ENCODE results near the gene PDPR. TPM values are rescaled to one million over a fixed set of nuclear protein-coding genes. Genes with fewer than 3 reads are reported as not detected.
"Not testable (repeated sequence)": the region's sequence is repeated elsewhere in the genome, so short reads cannot be mapped to it uniquely, and the experiment has no call there.

The PDPR gene
- total RNA-seq (2021; fragmentation: NEBNext Ultra II Directional; extraction: Animal tissue kit (Norgen Biotek cat#: 25700)) (42.0 and 43.1 TPM in 2 replicates), polyA plus RNA-seq (2011; rRNA removed) (40.2 and 56.6 TPM in 2 replicates), polyA minus RNA-seq (2011; rRNA and poly(A)+ RNA removed) (110 and 169 TPM in 2 replicates)
- 39.2 TPM for polyA plus RNA-seq (2011; cell fraction: cytosol; rRNA removed)
- 156 TPM for polyA plus RNA-seq (2011; cell fraction: nucleus; rRNA removed)
- 27.5 to 34.9 TPM (median 33.2 TPM) in 4 replicates for polyA plus RNA-seq (2012, experiment 1 of 2)
- 5.7 TPM for polyA plus RNA-seq (2012, experiment 2 of 2)
- 47.1 TPM for polyA plus RNA-seq (2013, experiment 1 of 2)
- 36.9 TPM for polyA plus RNA-seq (2013, experiment 2 of 2)
- 36.5 TPM for polyA minus RNA-seq (2011; cell fraction: cytosol; rRNA and poly(A)+ RNA removed)
- 91.2 TPM for polyA minus RNA-seq (2011; cell fraction: nucleus; rRNA and poly(A)+ RNA removed)
- long read RNA-seq, experiment 1, partial matches to known transcripts = 4 of 42 reads
- long read RNA-seq, experiment 1, other reads (novel, unspliced or antisense) = 38 of 42 reads
- long read RNA-seq, experiment 2, partial matches to known transcripts = 0 of 1 reads
- long read RNA-seq, experiment 2, other reads (novel, unspliced or antisense) = 1 of 1 reads

- H3K4me2 ChIP-seq (ENCODE audit: insufficient read depth in 1 of 2, low read depth in 2 of 2, low read length in 2 of 2) = peak within 1 kb of the TSS; percentile 63 to 72
- H4K91ac ChIP-seq (replicated peaks; ENCODE audit: insufficient read length, low read length); H2BK15ac ChIP-seq (ENCODE audit: low read length); H2AK5ac ChIP-seq (ENCODE audit: low read depth, low read length); H3K36me3 ChIP-seq (ENCODE audit: control insufficient read depth in 2 of 4, insufficient read depth in 4 of 4, low read length in 3 of 4); H3K27me3 ChIP-seq (replicated peaks in 1 of 4; ENCODE audit: control insufficient read depth in 3 of 4, extremely low read depth in 1 of 4, insufficient read depth in 3 of 4, low read length in 3 of 4); H3K56ac ChIP-seq (replicated peaks; ENCODE audit: insufficient read length, low read depth, low read length); H3K14ac ChIP-seq (ENCODE audit: insufficient read length); FAIRE-seq; H4K20me1 ChIP-seq (replicated peaks in 1 of 2; ENCODE audit: control insufficient read depth in 1 of 2, insufficient read depth in 2 of 2, low read length in 2 of 2); H3K23me2 ChIP-seq (ENCODE audit: low read depth, low read length); H2BK5ac ChIP-seq (ENCODE audit: low read depth, low read length); H2BK120ac ChIP-seq (replicated peaks; ENCODE audit: low read depth, low read length); H2BK20ac ChIP-seq (ENCODE audit: low read length); H3K79me1 ChIP-seq (ENCODE audit: low read depth, low read length); H3K18ac ChIP-seq (ENCODE audit: extremely low read depth, low read length); H4K5ac ChIP-seq (ENCODE audit: insufficient read length, low read depth, low read length); H3K4me1 ChIP-seq (replicated peaks in 1 of 4; ENCODE audit: control insufficient read depth in 3 of 4, insufficient read depth in 4 of 4, low read length in 3 of 4); H3K4ac ChIP-seq (replicated peaks; ENCODE audit: insufficient read length, low read depth, low read length); H3K9me3 ChIP-seq (ENCODE audit: insufficient read depth in 2 of 2, low read depth in 1 of 2, low read length in 1 of 2); H3K27ac ChIP-seq (ENCODE audit: low read depth, low read length); H2BK12ac ChIP-seq (ENCODE audit: low read depth, low read length); H3K23ac ChIP-seq (ENCODE audit: insufficient read length): not testable (repeated sequence)
- ChIA-PET POLR2A (ENCODE audit: partially characterized antibody) (interaction anchor here (0.6 to 1.1 kb wide), 3 partner anchors 140 to 181 kb away, joined by 3 read pairs; no protein-coding TSS in a partner anchor), CTCF (ENCODE audit: partially characterized antibody) (interaction anchor here (1.2 kb wide), 1 partner anchor 138 kb away, joined by 3 read pairs; no protein-coding TSS in a partner anchor)
- DNase-seq (ENCODE audit: low read depth in 1 of 2, low spot score in 2 of 2) = peak; percentile 44 to 91
- H4K8ac ChIP-seq (ENCODE audit: extremely low read depth, insufficient read depth, low read length) = peak within 1 kb of the TSS; percentile 89
- 2% methylated on average over 45 of the region's 88 CpGs; no CpG with 5 or more reads in 1 of the 2 experiments for WGBS, 2 experiments (ENCODE audit: extremely low coverage in 1 of 2, insufficient coverage in 1 of 2, insufficient read length in 1 of 2, insufficient replicate concordance in 2 of 2, low coverage in 1 of 2, low lambda C conversion rate in 2 of 2, missing lambda C conversion rate in 1 of 2)
- H2AFZ ChIP-seq (ENCODE audit: low read length) = peak within 1 kb of the TSS; percentile 39; the same call in 1 of the 2 replicates
- H3K9ac ChIP-seq (replicated peaks in 1 of 4; ENCODE audit: extremely low read depth in 1 of 4, low read depth in 3 of 4, low read length in 3 of 4) = peak within 1 kb of the TSS; percentile 49 to 95 (median 67)
- peaks cover 0 to 29% of the 10 kb centered on the region in 2 experiments; a peak in 2 of 4 replicates for H3K79me2 ChIP-seq (ENCODE audit: control insufficient read depth in 1 of 2, insufficient read depth in 2 of 2, low read length in 2 of 2)
- peak within 1 kb of the TSS; percentile 67 to 88 (median 75) for H3K4me3 ChIP-seq (ENCODE audit: extremely low read depth in 1 of 4, insufficient read depth in 2 of 4, low read depth in 3 of 4, low read length in 4 of 4)
- peak; percentile 73 for TF ChIP-seq CREB1 (IDR thresholded peaks at IDR 0.05)
- 0 out of 2 replicates have a peak, but pooled peaks have one; percentile 27 for TF ChIP-seq BACH1 (IDR thresholded peaks at IDR 0.05; ENCODE audit: low read length)
- peak; percentile 73 for TF ChIP-seq MAX (IDR thresholded peaks at IDR 0.05)
- TF ChIP-seq TAF1 (IDR thresholded peaks at IDR 0.05; ENCODE audit: low read depth, low read length) = peak; percentile 70
- peak; percentile 76 for TF ChIP-seq CHD2 (IDR thresholded peaks at IDR 0.05; ENCODE audit: low read length)
- TF ChIP-seq POLR2AphosphoS5 (IDR thresholded peaks at IDR 0.05; ENCODE audit: low read depth, low read length) = peak; percentile 43; the same call in 1 of the 2 replicates
- TF ChIP-seq EGR1 (IDR thresholded peaks at IDR 0.05; ENCODE audit: borderline replicate concordance, low read depth, low read length) = peak; percentile 46; the same call in 1 of the 2 replicates
- peak; percentile 31 for TF ChIP-seq PHF8 (conservative IDR thresholded peaks at IDR 0.05; ENCODE audit: low read depth, low read length)
- TF ChIP-seq SIN3A (conservative IDR thresholded peaks at IDR 0.05 in 1 of 2, IDR thresholded peaks at IDR 0.05 in 1 of 2; ENCODE audit: low read depth in 1 of 2, low read length in 2 of 2) = 0 out of 4 replicates have a peak, but pooled peaks of 1 of the 2 experiments have one; percentile 36
These were observed at the start of gene PDPR for GRCh38 chr16:70113982-70114826. Gene PDPR (plus strand): TSS chr16:70114332. CDS start chr16:70120493, 6,161 bp downstream.
